ENCODE results near the gene PPIL1. TPM values are rescaled to one million over a fixed set of nuclear protein-coding genes. Genes with fewer than 3 reads are reported as not detected.

Gene PPIL1
- polyA plus RNA-seq, 1 donor (not counting 4 experiments of a cell fraction or from before 2014, with no cell fraction given), result 45.5 TPM

DNA sequence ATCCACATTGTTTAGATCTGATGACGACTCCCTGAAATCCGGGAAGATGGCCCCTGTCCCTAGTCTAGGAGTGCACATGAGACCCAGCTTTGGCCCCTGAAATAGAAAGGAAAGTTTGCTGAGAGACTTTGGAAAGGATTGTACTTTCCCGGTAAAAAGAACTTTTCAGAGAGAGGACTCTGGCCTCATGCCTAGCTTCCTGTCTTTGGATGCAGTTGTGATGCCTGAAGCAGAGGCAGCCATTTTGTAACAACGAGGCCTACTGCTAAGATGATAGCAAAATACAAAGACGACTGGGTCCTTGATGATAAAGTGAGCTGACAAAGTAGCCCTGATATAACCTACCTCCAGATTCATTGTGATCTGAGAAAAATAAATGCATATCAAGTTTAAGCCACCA is 42.3 kb downstream of the PPIL1 start:
- TF ChIP-seq, protein P1, sequence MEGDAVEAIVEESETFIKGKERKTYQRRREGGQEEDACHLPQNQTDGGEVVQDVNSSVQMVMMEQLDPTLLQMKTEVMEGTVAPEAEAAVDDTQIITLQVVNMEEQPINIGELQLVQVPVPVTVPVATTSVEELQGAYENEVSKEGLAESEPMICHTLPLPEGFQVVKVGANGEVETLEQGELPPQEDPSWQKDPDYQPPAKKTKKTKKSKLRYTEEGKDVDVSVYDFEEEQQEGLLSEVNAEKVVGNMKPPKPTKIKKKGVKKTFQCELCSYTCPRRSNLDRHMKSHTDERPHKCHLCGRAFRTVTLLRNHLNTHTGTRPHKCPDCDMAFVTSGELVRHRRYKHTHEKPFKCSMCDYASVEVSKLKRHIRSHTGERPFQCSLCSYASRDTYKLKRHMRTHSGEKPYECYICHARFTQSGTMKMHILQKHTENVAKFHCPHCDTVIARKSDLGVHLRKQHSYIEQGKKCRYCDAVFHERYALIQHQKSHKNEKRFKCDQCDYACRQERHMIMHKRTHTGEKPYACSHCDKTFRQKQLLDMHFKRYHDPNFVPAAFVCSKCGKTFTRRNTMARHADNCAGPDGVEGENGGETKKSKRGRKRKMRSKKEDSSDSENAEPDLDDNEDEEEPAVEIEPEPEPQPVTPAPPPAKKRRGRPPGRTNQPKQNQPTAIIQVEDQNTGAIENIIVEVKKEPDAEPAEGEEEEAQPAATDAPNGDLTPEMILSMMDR (optimal IDR thresholded peaks at IDR 0.05 in 1 of 3, IDR thresholded peaks at IDR 0.05 in 1 of 3, conservative IDR thresholded peaks at IDR 0.05 in 1 of 3; ENCODE audit: extremely low read depth in 1 of 3, insufficient read depth in 2 of 3, low read length in 3 of 3), result no peak
- TF ChIP-seq EZH2 (IDR thresholded peaks at IDR 0.05; ENCODE audit: low read length), result no peak
- dilution Hi-C loops (cut with MboI; ENCODE audit: extremely low pct_ligation_motif_present, low sequenced_read_pairs), result no loop called here
- H3K9me3 ChIP-seq (ENCODE audit: control insufficient read depth, low read depth, low read length), result no peaks in the 10 kb centered on the region
- H2AFZ ChIP-seq (ENCODE audit: control insufficient read depth, low read length), result no peak overlapping the region
- peaks cover 8% of the 10 kb centered on the region for H3K27me3 ChIP-seq (ENCODE audit: control insufficient read depth, extremely low read depth, insufficient read depth, low read length)
- H3K27ac ChIP-seq (ENCODE audit: control insufficient read depth, insufficient read depth, low read length), result no peak overlapping the region
- no peak overlapping the region for H3K4me2 ChIP-seq (ENCODE audit: control insufficient read depth, extremely low read depth, insufficient read depth, low read depth, low read length)
- H3K4me3 ChIP-seq (ENCODE audit: control insufficient read depth in 2 of 3, extremely low read depth in 1 of 3, insufficient read depth in 2 of 3, low read depth in 1 of 3, low read length in 3 of 3), result no peak overlapping the region
- no peak overlapping the region for H3K9ac ChIP-seq (ENCODE audit: control insufficient read depth, extremely low read depth, insufficient read depth, low read length)
- no peaks in the 10 kb centered on the region for H3K79me2 ChIP-seq (ENCODE audit: control insufficient read depth, insufficient read depth, low read length)
- FAIRE-seq (no peak), DNase-seq (ENCODE audit: low read depth, low spot score) (no peak)
- peaks cover 13% of the 10 kb centered on the region for H3K4me1 ChIP-seq (ENCODE audit: control insufficient read depth, extremely low read depth, insufficient read depth, low read length)
- no peaks in the 10 kb centered on the region for H3K9me1 ChIP-seq (ENCODE audit: control insufficient read depth, extremely low read depth, insufficient read depth, low read length)
- H3K36me3 ChIP-seq (ENCODE audit: control insufficient read depth in 2 of 2, extremely low read depth in 1 of 2, insufficient read depth in 2 of 2, low read length in 2 of 2), result no peaks in the 10 kb centered on the region
- H4K20me1 ChIP-seq (ENCODE audit: control insufficient read depth, extremely low read depth, insufficient read depth, low read length), result no peaks in the 10 kb centered on the region

DNA sequence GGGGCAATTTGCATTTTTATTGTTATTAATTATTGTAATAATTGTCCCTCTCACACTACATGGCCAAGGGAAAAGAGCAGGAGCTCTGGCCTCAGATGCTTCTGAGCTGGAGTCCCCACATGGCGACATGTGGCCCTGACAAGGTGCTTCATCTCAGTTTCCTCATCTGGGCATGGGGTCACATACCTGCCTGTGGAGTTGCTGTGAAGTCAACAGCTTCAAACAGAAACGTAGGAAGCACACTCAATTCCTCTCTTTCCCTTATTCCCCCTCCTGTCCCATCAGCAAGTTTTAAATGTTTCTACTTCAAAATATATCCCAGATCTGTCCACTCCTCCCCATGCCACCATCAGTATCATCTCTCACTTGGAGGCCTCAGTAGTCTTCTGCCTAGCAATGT is 44.0 kb downstream of the PPIL1 start:
- Histone ChIP-seq H3K9me3 (ENCODE audit: control insufficient read depth, low read depth, low read length) (no peaks in the 10 kb centered on the region), H3K79me2 (ENCODE audit: control insufficient read depth, insufficient read depth, low read length) (no peaks in the 10 kb centered on the region), H3K9me1 (ENCODE audit: control insufficient read depth, extremely low read depth, insufficient read depth, low read length) (no peaks in the 10 kb centered on the region), H3K4me3 (ENCODE audit: control insufficient read depth in 2 of 3, extremely low read depth in 1 of 3, insufficient read depth in 2 of 3, low read depth in 1 of 3, low read length in 3 of 3) (no peak overlapping the region), H3K4me1 (ENCODE audit: control insufficient read depth, extremely low read depth, insufficient read depth, low read length) (peaks cover 18% of the 10 kb centered on the region), H3K36me3 (ENCODE audit: control insufficient read depth in 2 of 2, extremely low read depth in 1 of 2, insufficient read depth in 2 of 2, low read length in 2 of 2) (no peaks in the 10 kb centered on the region), H2AFZ (ENCODE audit: control insufficient read depth, low read length) (no peak overlapping the region), H3K4me2 (ENCODE audit: control insufficient read depth, extremely low read depth, insufficient read depth, low read depth, low read length) (no peak overlapping the region), H3K27ac (ENCODE audit: control insufficient read depth, insufficient read depth, low read length) (no peak overlapping the region), H4K20me1 (ENCODE audit: control insufficient read depth, extremely low read depth, insufficient read depth, low read length) (no peaks in the 10 kb centered on the region), H3K27me3 (ENCODE audit: control insufficient read depth, extremely low read depth, insufficient read depth, low read length) (no peaks in the 10 kb centered on the region), H3K9ac (ENCODE audit: control insufficient read depth, extremely low read depth, insufficient read depth, low read length) (no peak overlapping the region)
- no peak for DNase-seq (ENCODE audit: low read depth, low spot score)
- TF ChIP-seq, protein P1 (optimal IDR thresholded peaks at IDR 0.05 in 1 of 3, IDR thresholded peaks at IDR 0.05 in 1 of 3, conservative IDR thresholded peaks at IDR 0.05 in 1 of 3; ENCODE audit: extremely low read depth in 1 of 3, insufficient read depth in 2 of 3, low read length in 3 of 3), result no peak
- TF ChIP-seq EZH2 (IDR thresholded peaks at IDR 0.05; ENCODE audit: low read length), result no peak
- dilution Hi-C loops (cut with MboI; ENCODE audit: extremely low pct_ligation_motif_present, low sequenced_read_pairs), result no loop called here
- FAIRE-seq, result no peak

Data from keratinocyte (primary cell).